CD4-positive, CD25-positive, alpha-beta regulatory T cell (primary cell): Measurements from ENCODE around the gene HMGCL. TPM values are rescaled to one million over a fixed set of nuclear protein-coding genes. Genes with fewer than 3 reads are reported as not detected.

Source experiments
- ATAC-seq, 2 donors: fragments of 150-1000 bp; cut with Tn5 transposase; one replicate each; pipeline ENCODE4 v1.10.0; 2021; ENCODE audit warnings: low read depth in 2 of 2, moderate number of reproducible peaks in 2 of 2, moderate library complexity in 1 of 2
- DNase-seq, 3 donors: peaks; one replicate each; pipeline versions ENCODE4 v3.0.0 to v3.0.0-alpha.2; 2012 to 2022; ENCODE audit warnings: mixed read lengths in 1 of 3
- H3K27ac ChIP-seq: one replicate; pipeline ENCODE4 v1.7.0; 2013; ENCODE audit warnings: mild to moderate bottlenecking, low read length; ENCODE audit not compliant: insufficient read depth, poor library complexity, severe bottlenecking
- H3K27me3 ChIP-seq: one replicate; pipeline ENCODE4 v1.7.0; 2013; ENCODE audit warnings: low read length; ENCODE audit not compliant: control insufficient read depth, insufficient read depth
- H3K36me3 ChIP-seq: one replicate; pipeline ENCODE4 v1.7.0; 2013; ENCODE audit warnings: mild to moderate bottlenecking, low read length, moderate library complexity; ENCODE audit not compliant: control insufficient read depth, insufficient read depth
- H3K4me1 ChIP-seq: 2 replicates; pipeline ENCODE4 v1.7.0; 2013; ENCODE audit warnings: mild to moderate bottlenecking, low read length; ENCODE audit not compliant: insufficient read depth, control insufficient read depth, poor library complexity, severe bottlenecking
- H3K4me3 ChIP-seq: one replicate; pipeline ENCODE4 v1.7.0; 2013; ENCODE audit warnings: low read depth, mild to moderate bottlenecking, low read length, moderate library complexity
- H3K9me3 ChIP-seq, 2 experiments: 1 replicate in 1 of 2; 2 replicates in 1 of 2; pipeline ENCODE4 v1.7.0; 2013; ENCODE audit warnings: low read length in 2 of 2, mild to moderate bottlenecking in 1 of 2, moderate library complexity in 1 of 2; ENCODE audit not compliant: control insufficient read depth in 2 of 2
- H3K27ac Mint-ChIP-seq, 3 donors: one replicate each; pipeline ENCODE4 v1.8.0; 2020 to 2022; ENCODE audit warnings: mild to moderate bottlenecking in 3 of 3, mixed read lengths in 3 of 3, moderate library complexity in 2 of 3
- H3K27me3 Mint-ChIP-seq: one replicate; pipeline ENCODE4 v1.8.0; 2022; ENCODE audit warnings: mild to moderate bottlenecking, mixed read lengths
- H3K36me3 Mint-ChIP-seq: one replicate; pipeline ENCODE4 v1.8.0; 2020; ENCODE audit warnings: mixed read lengths
- H3K4me1 Mint-ChIP-seq, 4 donors: one replicate each; pipeline ENCODE4 v1.8.0; 2020 to 2022; ENCODE audit warnings: mixed read lengths in 4 of 4, mild to moderate bottlenecking in 1 of 4
- H3K4me3 Mint-ChIP-seq, 4 donors: one replicate each; pipeline ENCODE4 v1.8.0; 2020 to 2022; ENCODE audit warnings: mild to moderate bottlenecking in 4 of 4, mixed read lengths in 4 of 4, moderate library complexity in 3 of 4
- H3K9me3 Mint-ChIP-seq, 7 donors: one replicate each; pipeline ENCODE4 v1.8.0; 2020 to 2022; ENCODE audit warnings: mixed read lengths in 7 of 7, mild to moderate bottlenecking in 3 of 7, moderate library complexity in 2 of 7
- polyA plus RNA-seq, 4 donors: library from polyadenylated mRNA; unstranded; fragments of 300-500 nt; fragmentation: Illumina TruSeq; gene quantifications; one replicate each; pipeline ENCODE4 v1.2.3, GENCODE V29; 2021
- total RNA-seq: library from RNA; stranded (reverse); gene quantifications from one replicate; pipeline ENCODE4 v1.2.3, GENCODE V29; 2022

Gene HMGCL
- total and polyA plus RNA-seq, 5 donors from 2014 or later: 15.7 to 40.5 (median 36.9) TPM

DNA sequence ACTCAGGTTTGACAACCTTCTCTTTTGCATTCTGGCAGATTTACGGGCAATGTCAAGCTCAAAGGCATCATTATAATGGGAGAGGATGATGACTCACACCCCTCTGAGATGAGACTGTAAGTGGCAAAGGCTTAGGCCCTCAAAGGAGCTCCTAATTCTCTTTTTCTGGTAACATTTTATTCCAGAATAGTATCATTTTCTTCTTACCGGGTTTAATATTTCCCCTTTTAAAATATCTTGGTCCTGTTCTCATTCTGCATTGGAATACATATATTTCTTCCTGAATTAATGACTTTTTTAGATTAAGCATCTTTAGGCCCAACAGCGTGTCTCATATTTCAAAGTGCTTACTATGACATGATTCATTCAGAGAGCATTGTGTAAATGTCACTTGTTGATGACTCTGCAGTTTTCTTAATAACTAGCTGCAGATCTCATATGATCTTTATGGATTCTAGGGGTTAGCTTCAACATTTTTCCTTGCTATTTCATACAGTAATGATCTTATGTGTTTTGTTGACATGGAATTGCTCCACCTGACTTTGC, 45.3 kb downstream of the HMGCL start:
- Mint-ChIP-seq H3K27me3 (no peaks in the 10 kb centered on the region), H3K27ac (peak overlapping the region; percentile 33 to 67 (median 65)), H3K36me3 (peaks cover 8% of the 10 kb centered on the region), H3K4me3 (peak overlapping the region; percentile 90 to 96 (median 94)), H3K4me1 (peaks cover 18 to 53% (median 29%) of the 10 kb centered on the region in 4 donors), H3K9me3 (no peaks in the 10 kb centered on the region)
- peaks cover 15% of the 10 kb centered on the region for H3K4me1 ChIP-seq
- ATAC-seq: no peak
- no peaks in the 10 kb centered on the region for H3K9me3 ChIP-seq
- H3K27me3 ChIP-seq: no peaks in the 10 kb centered on the region
- DNase-seq: no peak
- peaks cover 20% of the 10 kb centered on the region for H3K36me3 ChIP-seq
- peak overlapping the region; percentile 92 for H3K4me3 ChIP-seq
- no peak overlapping the region for H3K27ac ChIP-seq

GRCh38 chr1:23777979-23778814, 47.0 kb downstream of the HMGCL start, which contains the start of gene PITHD1:
PITHD1 (plus strand) TSS chr1:23778418; CDS start chr1:23778516, 98 bp downstream.
- peak within 1 kb of the TSS; percentile 89 to 98 (median 98) for H3K27ac Mint-ChIP-seq
- no peaks in the 10 kb centered on the region for H3K27me3 Mint-ChIP-seq
- H3K9me3 Mint-ChIP-seq: no peaks in the 10 kb centered on the region
- H3K4me1 ChIP-seq: peaks cover 15% of the 10 kb centered on the region
- H3K9me3 ChIP-seq: no peaks in the 10 kb centered on the region
- peaks cover 8% of the 10 kb centered on the region for H3K36me3 Mint-ChIP-seq
- DNase-seq: peak; percentile 75 to 89 (median 83)
- H3K27me3 ChIP-seq: no peaks in the 10 kb centered on the region
- H3K36me3 ChIP-seq: peaks cover 8% of the 10 kb centered on the region
- ATAC-seq: peak; percentile 82 to 83
- H3K4me3 ChIP-seq: peak within 1 kb of the TSS; percentile 98
- H3K27ac ChIP-seq: peak within 1 kb of the TSS; percentile 84
- peaks cover 18 to 61% (median 29%) of the 10 kb centered on the region in 4 donors for H3K4me1 Mint-ChIP-seq
- peak within 1 kb of the TSS; percentile 90 to 96 (median 94) for H3K4me3 Mint-ChIP-seq

DNA sequence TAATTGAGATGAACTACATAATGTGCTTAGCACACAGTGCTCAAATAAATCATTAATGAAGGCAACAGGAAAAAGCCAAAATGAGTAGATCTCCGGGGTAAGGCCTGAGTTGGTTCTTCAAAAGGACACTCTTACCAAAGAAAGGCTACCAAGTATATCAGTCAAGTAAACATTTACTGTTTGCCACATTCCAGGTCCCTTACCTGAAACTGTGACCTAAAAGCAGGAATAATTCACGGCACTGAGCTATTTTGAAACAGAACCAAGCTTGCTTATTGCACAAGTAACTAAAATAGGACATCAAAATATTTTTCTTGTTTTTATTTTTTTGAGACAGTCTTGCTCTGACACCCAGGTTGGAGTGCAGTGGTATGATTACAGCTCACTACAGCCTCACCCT, 49.0 kb downstream of the HMGCL start:
- Mint-ChIP-seq H3K27ac (peak overlapping the region in 1 of 3 donors; percentile 98), H3K9me3 (no peaks in the 10 kb centered on the region), H3K27me3 (no peaks in the 10 kb centered on the region), H3K4me3 (peak overlapping the region in 3 of 4 donors; percentile 69 to 94 (median 73)), H3K4me1 (peaks cover 17 to 59% (median 28%) of the 10 kb centered on the region in 4 donors), H3K36me3 (peaks cover 4% of the 10 kb centered on the region)
- Histone ChIP-seq H3K27me3 (no peaks in the 10 kb centered on the region), H3K27ac (no peak overlapping the region), H3K9me3 (no peaks in the 10 kb centered on the region), H3K4me1 (peaks cover 15% of the 10 kb centered on the region), H3K36me3 (peaks cover under 1% of the 10 kb centered on the region), H3K4me3 (no peak overlapping the region)
- ATAC-seq (no peak), DNase-seq (no peak)

DNA sequence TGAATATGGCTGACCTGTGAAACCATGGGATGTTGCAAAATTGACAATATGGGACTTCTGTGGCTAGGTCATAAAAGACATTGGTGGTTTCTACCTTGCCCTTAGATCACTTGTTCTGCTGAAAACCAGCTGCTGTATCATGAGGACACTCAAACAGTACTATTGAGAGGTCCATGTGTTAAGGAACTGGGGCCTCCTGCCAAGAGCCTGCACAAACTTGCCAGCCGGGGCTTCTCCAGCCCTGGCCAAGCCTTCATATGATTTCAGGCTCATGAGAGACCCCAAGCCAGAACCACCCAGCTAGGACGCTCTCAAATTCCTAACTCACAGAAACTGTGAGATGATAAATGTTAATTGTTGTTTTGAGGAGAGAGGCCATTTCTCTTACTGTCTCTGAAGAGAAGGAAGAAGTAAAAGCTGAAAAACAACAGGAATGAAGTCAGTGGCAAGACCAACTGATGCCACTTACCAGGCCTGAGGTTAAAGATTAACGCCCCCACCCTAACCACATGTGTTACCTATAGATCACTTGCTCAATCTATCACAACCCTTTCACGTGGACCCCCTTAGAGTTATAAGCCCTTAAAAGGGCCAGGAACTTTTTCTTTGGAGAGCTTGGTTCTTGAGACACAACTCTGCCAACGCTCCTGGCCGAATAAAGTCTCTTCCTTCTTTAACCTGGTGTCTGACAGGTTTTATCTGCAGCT, 50.9 kb downstream of the HMGCL start:
- Mint-ChIP-seq H3K36me3 (no peaks in the 10 kb centered on the region), H3K9me3 (no peaks in the 10 kb centered on the region), H3K27ac (peak overlapping the region in 1 of 3 donors; percentile 40), H3K27me3 (no peaks in the 10 kb centered on the region), H3K4me1 (peaks cover 6 to 47% (median 17%) of the 10 kb centered on the region in 4 donors), H3K4me3 (peak overlapping the region in 2 of 4 donors; percentile 65 to 69)
- Histone ChIP-seq H3K4me3 (no peak overlapping the region), H3K4me1 (peaks cover 12% of the 10 kb centered on the region), H3K27me3 (no peaks in the 10 kb centered on the region), H3K27ac (no peak overlapping the region), H3K9me3 (no peaks in the 10 kb centered on the region), H3K36me3 (peaks cover 4% of the 10 kb centered on the region)
- ATAC-seq (no peak), DNase-seq (no peak)

DNA sequence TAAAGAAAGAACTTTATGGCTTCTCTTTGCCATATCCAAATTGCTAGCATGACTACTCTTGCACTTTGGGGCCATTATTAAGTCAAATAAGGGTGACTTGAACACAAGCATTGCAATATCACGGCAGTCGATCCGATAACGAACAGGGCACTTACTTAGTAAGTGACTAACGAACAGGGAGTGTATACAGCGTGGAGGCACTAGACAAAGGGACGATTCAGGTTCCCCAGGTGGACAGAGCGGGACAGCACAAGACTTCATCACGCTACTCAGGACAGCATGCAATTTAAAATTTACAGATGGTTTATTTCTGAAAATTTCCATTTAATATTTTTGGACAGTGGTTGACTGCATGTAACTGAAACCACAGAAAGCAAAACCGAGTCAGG, 52.4 kb downstream of the HMGCL start:
- DNase-seq (no peak), ATAC-seq (no peak)
- Mint-ChIP-seq H3K4me1 (peaks cover 5 to 37% (median 13%) of the 10 kb centered on the region in 4 donors), H3K36me3 (peaks cover 6% of the 10 kb centered on the region), H3K4me3 (no peak overlapping the region), H3K27me3 (no peaks in the 10 kb centered on the region), H3K27ac (no peak overlapping the region), H3K9me3 (no peaks in the 10 kb centered on the region)
- Histone ChIP-seq H3K4me1 (peaks cover 4% of the 10 kb centered on the region), H3K27me3 (no peaks in the 10 kb centered on the region), H3K4me3 (no peak overlapping the region), H3K36me3 (peaks cover 4% of the 10 kb centered on the region), H3K27ac (no peak overlapping the region), H3K9me3 (no peaks in the 10 kb centered on the region)

- peak; percentile 73 to 87 (median 79) for DNase-seq
These were observed 53.0 kb downstream of the HMGCL start for GRCh38 chr1:23772049-23772853.

DNA sequence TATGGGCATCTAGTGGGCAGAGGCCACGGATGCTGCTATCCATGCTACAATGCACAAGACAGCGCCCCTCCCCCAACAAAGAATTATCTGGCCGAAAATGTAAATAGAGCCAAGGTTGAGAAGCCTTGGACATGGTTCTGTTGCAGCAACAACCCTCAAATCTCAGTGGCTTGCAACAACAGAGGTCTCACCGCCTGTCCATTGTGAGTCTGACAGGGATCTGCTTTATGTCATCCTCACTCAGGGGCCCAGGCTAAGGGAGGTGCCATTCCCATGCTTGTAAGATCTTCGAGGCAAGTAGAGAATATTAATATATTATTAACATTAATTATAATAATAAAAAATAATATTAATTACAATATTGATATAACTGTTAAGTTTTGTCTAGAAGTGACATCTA, 56.5 kb downstream of the HMGCL start:
- Histone ChIP-seq H3K27ac (no peak overlapping the region), H3K4me1 (no peaks in the 10 kb centered on the region), H3K36me3 (peaks cover 9% of the 10 kb centered on the region), H3K27me3 (no peaks in the 10 kb centered on the region), H3K9me3 (no peaks in the 10 kb centered on the region), H3K4me3 (no peak overlapping the region)
- no peak overlapping the region for H3K4me3 Mint-ChIP-seq
- no peak for ATAC-seq
- DNase-seq: no peak
- H3K27me3 Mint-ChIP-seq: no peaks in the 10 kb centered on the region
- no peak overlapping the region for H3K27ac Mint-ChIP-seq
- H3K9me3 Mint-ChIP-seq: no peaks in the 10 kb centered on the region
- H3K36me3 Mint-ChIP-seq: peaks cover 6% of the 10 kb centered on the region
- H3K4me1 Mint-ChIP-seq: peaks cover 0 to 11% (median 8%) of the 10 kb centered on the region in 4 donors

More at GRCh38 chr1:23772049-23772853, 53.0 kb downstream of the HMGCL start:
- Histone ChIP-seq H3K4me1 (no peaks in the 10 kb centered on the region), H3K4me3 (no peak overlapping the region), H3K27ac (no peak overlapping the region), H3K27me3 (no peaks in the 10 kb centered on the region), H3K9me3 (no peaks in the 10 kb centered on the region), H3K36me3 (peaks cover 4% of the 10 kb centered on the region)
- peaks cover 0 to 32% (median 13%) of the 10 kb centered on the region in 4 donors for H3K4me1 Mint-ChIP-seq
- ATAC-seq: peak; percentile 91 to 96
- H3K27me3 Mint-ChIP-seq: no peaks in the 10 kb centered on the region
- H3K4me3 Mint-ChIP-seq: no peak overlapping the region
- no peak overlapping the region for H3K27ac Mint-ChIP-seq
- H3K9me3 Mint-ChIP-seq: no peaks in the 10 kb centered on the region
- peaks cover 6% of the 10 kb centered on the region for H3K36me3 Mint-ChIP-seq
